Measurements from ENCODE around the gene SLC17A7.

- no peak for TF ChIP-seq ARNTL (CRISPR knock-in tag; IDR thresholded peaks at IDR 0.05; ENCODE audit: borderline replicate concordance, low read depth)
- no peak for TF ChIP-seq PATZ1 (CRISPR knock-in tag; IDR thresholded peaks at IDR 0.05; ENCODE audit: borderline replicate concordance)
- no peak for TF ChIP-seq ZFP3 (CRISPR knock-in tag; IDR thresholded peaks at IDR 0.05)
These were observed 46.1 kb upstream of the SLC17A7 start, which contains the start of gene RPL13A for GRCh38 chr19:49487277-49488045.
